Measurements from ENCODE around the gene SEC31B. TPM values are rescaled to one million over a fixed set of nuclear protein-coding genes. Genes with fewer than 3 reads are reported as not detected.

SEC31B gene
- polyA plus RNA-seq, 1 donor (not counting 4 experiments of a cell fraction or from before 2014, with no cell fraction given), result 4.9 TPM

GRCh38 chr10:100462709-100463108, 57.0 kb downstream of the SEC31B start, which contains the start of gene WNT8B:
Gene WNT8B (plus strand): TSS chr10:100463009. CDS start chr10:100463169, 160 bp downstream.
- FAIRE-seq (no peak), DNase-seq (ENCODE audit: low read depth, low spot score) (no peak)
- dilution Hi-C loops (cut with MboI; ENCODE audit: extremely low pct_ligation_motif_present, low sequenced_read_pairs), result no loop called here
- H3K79me2 ChIP-seq (ENCODE audit: control insufficient read depth, insufficient read depth, low read length), result no peaks in the 10 kb centered on the region
- no peak within 1 kb of the TSS for H3K4me3 ChIP-seq (ENCODE audit: control insufficient read depth in 2 of 3, extremely low read depth in 1 of 3, insufficient read depth in 2 of 3, low read depth in 1 of 3, low read length in 3 of 3)
- H3K9me3 ChIP-seq (ENCODE audit: control insufficient read depth, low read depth, low read length), result no peaks in the 10 kb centered on the region
- no peaks in the 10 kb centered on the region for H4K20me1 ChIP-seq (ENCODE audit: control insufficient read depth, extremely low read depth, insufficient read depth, low read length)
- H3K27me3 ChIP-seq (ENCODE audit: control insufficient read depth, extremely low read depth, insufficient read depth, low read length), result peaks cover 3% of the 10 kb centered on the region
- no peak within 1 kb of the TSS for H3K9ac ChIP-seq (ENCODE audit: control insufficient read depth, extremely low read depth, insufficient read depth, low read length)
- TF ChIP-seq EZH2 (IDR thresholded peaks at IDR 0.05; ENCODE audit: low read length), result no peak
- no peak for TF ChIP-seq CTCF (optimal IDR thresholded peaks at IDR 0.05 in 1 of 3, IDR thresholded peaks at IDR 0.05 in 1 of 3, conservative IDR thresholded peaks at IDR 0.05 in 1 of 3; ENCODE audit: extremely low read depth in 1 of 3, insufficient read depth in 2 of 3, low read length in 3 of 3)
- H3K27ac ChIP-seq (ENCODE audit: control insufficient read depth, insufficient read depth, low read length), result no peak within 1 kb of the TSS
- no peak within 1 kb of the TSS for H2AFZ ChIP-seq (ENCODE audit: control insufficient read depth, low read length)
- no peaks in the 10 kb centered on the region for H3K4me1 ChIP-seq (ENCODE audit: control insufficient read depth, extremely low read depth, insufficient read depth, low read length)
- no peaks in the 10 kb centered on the region for H3K9me1 ChIP-seq (ENCODE audit: control insufficient read depth, extremely low read depth, insufficient read depth, low read length)
- no peaks in the 10 kb centered on the region for H3K36me3 ChIP-seq (ENCODE audit: control insufficient read depth in 2 of 2, extremely low read depth in 1 of 2, insufficient read depth in 2 of 2, low read length in 2 of 2)
- H3K4me2 ChIP-seq (ENCODE audit: control insufficient read depth, extremely low read depth, insufficient read depth, low read depth, low read length), result no peak within 1 kb of the TSS

GRCh38 chr10:100448951-100449350, 70.7 kb downstream of the SEC31B start:
- H3K4me2 ChIP-seq (ENCODE audit: control insufficient read depth, extremely low read depth, insufficient read depth, low read depth, low read length), result no peak overlapping the region
- no peak overlapping the region for H3K27ac ChIP-seq (ENCODE audit: control insufficient read depth, insufficient read depth, low read length)
- no peak overlapping the region for H2AFZ ChIP-seq (ENCODE audit: control insufficient read depth, low read length)
- dilution Hi-C loops (cut with MboI; ENCODE audit: extremely low pct_ligation_motif_present, low sequenced_read_pairs), result loop anchor here (25.0 kb wide), 1 partner anchor 112 kb away; the partner anchor contains the start of genes PKD2L1 and SCD
- H3K4me1 ChIP-seq (ENCODE audit: control insufficient read depth, extremely low read depth, insufficient read depth, low read length), result no peaks in the 10 kb centered on the region
- H4K20me1 ChIP-seq (ENCODE audit: control insufficient read depth, extremely low read depth, insufficient read depth, low read length), result no peaks in the 10 kb centered on the region
- no peaks in the 10 kb centered on the region for H3K9me1 ChIP-seq (ENCODE audit: control insufficient read depth, extremely low read depth, insufficient read depth, low read length)
- H3K9me3 ChIP-seq (ENCODE audit: control insufficient read depth, low read depth, low read length), result no peaks in the 10 kb centered on the region
- H3K36me3 ChIP-seq (ENCODE audit: control insufficient read depth in 2 of 2, extremely low read depth in 1 of 2, insufficient read depth in 2 of 2, low read length in 2 of 2), result no peaks in the 10 kb centered on the region
- no peaks in the 10 kb centered on the region for H3K79me2 ChIP-seq (ENCODE audit: control insufficient read depth, insufficient read depth, low read length)
- H3K27me3 ChIP-seq (ENCODE audit: control insufficient read depth, extremely low read depth, insufficient read depth, low read length), result no peaks in the 10 kb centered on the region
- H3K9ac ChIP-seq (ENCODE audit: control insufficient read depth, extremely low read depth, insufficient read depth, low read length), result no peak overlapping the region
- TF ChIP-seq EZH2 (IDR thresholded peaks at IDR 0.05; ENCODE audit: low read length) (no peak), CTCF (optimal IDR thresholded peaks at IDR 0.05 in 1 of 3, IDR thresholded peaks at IDR 0.05 in 1 of 3, conservative IDR thresholded peaks at IDR 0.05 in 1 of 3; ENCODE audit: extremely low read depth in 1 of 3, insufficient read depth in 2 of 3, low read length in 3 of 3) (no peak)
- no peak for DNase-seq (ENCODE audit: low read depth, low spot score)
- H3K4me3 ChIP-seq (ENCODE audit: control insufficient read depth in 2 of 3, extremely low read depth in 1 of 3, insufficient read depth in 2 of 3, low read depth in 1 of 3, low read length in 3 of 3), result no peak overlapping the region
- FAIRE-seq, result no peak
